ENCODE data around the gene CDKN1C.

- TF ChIP-seq TAF1 (IDR thresholded peaks at IDR 0.05; ENCODE audit: borderline replicate concordance, insufficient read depth, low read length) (no peak), POLR2AphosphoS5 (IDR thresholded peaks at IDR 0.05; ENCODE audit: low read depth, low read length) (no peak), FOXP2 (optimal IDR thresholded peaks at IDR 0.05; ENCODE audit: borderline replicate concordance, extremely low read depth, extremely low read length, insufficient read depth) (no peak), REST (IDR thresholded peaks at IDR 0.05; ENCODE audit: insufficient read depth in 1 of 2, low read depth in 2 of 2, low read length in 2 of 2) (no peak)
Observed at GRCh38 chr11:2911785-2912391, 26.3 kb upstream of the CDKN1C start.
